Natural killer cell (primary cell): ENCODE data around the gene PRKCQ. TPM values are rescaled to one million over a fixed set of nuclear protein-coding genes. Genes with fewer than 3 reads are reported as not detected.
"Not testable (repeated sequence)": the region's sequence is repeated elsewhere in the genome, so short reads cannot be mapped to it uniquely, and the experiment has no call there.

Experiments
- ATAC-seq, 3 donors: fragments of 150-1000 bp in 2 of 3; fragments of 200-7000 bp in 1 of 3; cut with Tn5 transposase; 1 replicate in 1 of 3; 2 replicates in 2 of 3; pipeline ENCODE4 v1.10.0; 2021; ENCODE audit warnings: mild to moderate bottlenecking in 2 of 3, moderate library complexity in 2 of 3
- DNase-seq, 2 donors: peaks; one replicate each; pipeline versions ENCODE4 v3.0.0 to v3.0.0-alpha.2; 2013 to 2021; ENCODE audit warnings: mixed read lengths in 1 of 2
- H3K27ac ChIP-seq: one replicate; pipeline ENCODE4 v1.5.1; 2013; ENCODE audit warnings: mild to moderate bottlenecking, low read length
- H3K27me3 ChIP-seq: one replicate; pipeline ENCODE4 v1.6.1; 2013; ENCODE audit warnings: low read length; ENCODE audit not compliant: control insufficient read depth, insufficient read depth
- H3K36me3 ChIP-seq: one replicate; pipeline ENCODE4 v1.6.1; 2013; ENCODE audit warnings: low read length; ENCODE audit not compliant: control insufficient read depth, insufficient read depth
- H3K4me1 ChIP-seq: one replicate; pipeline ENCODE4 v1.6.1; 2013; ENCODE audit warnings: low read length; ENCODE audit not compliant: control insufficient read depth, insufficient read depth
- H3K4me3 ChIP-seq: one replicate; pipeline ENCODE4 v1.5.1; 2013; ENCODE audit warnings: low read length
- H3K9me3 ChIP-seq: one replicate; pipeline ENCODE4 v1.6.1; 2013; ENCODE audit warnings: low read length; ENCODE audit not compliant: control insufficient read depth, insufficient read depth
- H3K27ac Mint-ChIP-seq, 2 donors: one replicate each; pipeline ENCODE4 v1.8.0; 2022; ENCODE audit warnings: mild to moderate bottlenecking in 2 of 2, mixed read lengths in 2 of 2, moderate library complexity in 1 of 2
- H3K27me3 Mint-ChIP-seq, 2 donors: one replicate each; pipeline ENCODE4 v1.8.0; 2022; ENCODE audit warnings: low read depth in 2 of 2, mixed read lengths in 2 of 2
- H3K36me3 Mint-ChIP-seq: one replicate; pipeline ENCODE4 v1.8.0; 2022; ENCODE audit warnings: mixed read lengths
- H3K4me1 Mint-ChIP-seq, 2 donors: one replicate each; pipeline ENCODE4 v1.8.0; 2022; ENCODE audit warnings: mixed read lengths in 2 of 2
- H3K4me3 Mint-ChIP-seq: one replicate; pipeline ENCODE4 v1.8.0; 2022; ENCODE audit warnings: mild to moderate bottlenecking, moderate library complexity, mixed read lengths
- H3K9me3 Mint-ChIP-seq, 2 donors: one replicate each; pipeline ENCODE4 v1.8.0; 2022; ENCODE audit warnings: mixed read lengths in 2 of 2
- WGBS: methylation state at CpG from one replicate; pipeline ENCODE4 v1.1.7; 2013; ENCODE audit warnings: missing lambda C conversion rate; ENCODE audit not compliant: insufficient coverage; 5-methylcytosine and 5-hydroxymethylcytosine counted together
- intact Hi-C: fragments of 100-400 bp; cut with micrococcal nuclease; formaldehyde crosslinking; loops from one replicate; pipeline ENCODE4 v1.14.2; 2022
- total RNA-seq, 4 donors: library from RNA; stranded (reverse); fragments of 120-200 nt in 1 of 4; gene quantifications; one replicate each; pipeline versions ENCODE4 v1.2.3 to v1.2.4, GENCODE V29; 2013 to 2022
- TF ChIP-seq, protein P1 (sequence below): fragments of 200-600 bp; IDR thresholded peaks from one replicate; pipeline ENCODE4 v1.8.0; 2022; ENCODE audit warnings: antibody characterized with exemption

Gene PRKCQ
- total RNA-seq, 3 donors from 2014 or later (not counting 1 experiment from before 2014, with no cell fraction given): 46.5 to 69.5 (median 61.3) TPM

DNA sequence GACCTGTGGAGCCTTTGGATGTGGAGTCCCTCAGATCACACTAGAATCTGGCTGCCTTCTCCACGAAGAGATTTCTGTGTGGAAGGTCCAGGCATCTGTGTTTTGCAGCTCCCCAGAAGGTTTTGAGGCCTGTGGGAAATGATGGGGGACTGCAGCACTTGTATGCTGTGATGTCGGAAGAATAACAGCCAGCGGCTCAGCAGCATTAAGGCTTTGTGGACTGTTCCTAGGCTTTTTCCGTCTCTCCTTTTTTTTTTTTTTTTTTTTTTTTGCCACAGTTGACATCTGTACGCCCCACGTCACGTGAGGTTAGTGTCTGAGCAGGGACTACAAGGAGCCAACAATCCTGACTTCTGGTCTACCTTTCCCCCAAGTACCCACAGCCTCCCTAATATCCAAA is 196.0 kb downstream of the PRKCQ start:
- H3K27me3 Mint-ChIP-seq: peaks cover 2 to 15% of the 10 kb centered on the region in 2 donors
- TF ChIP-seq, protein P1, sequence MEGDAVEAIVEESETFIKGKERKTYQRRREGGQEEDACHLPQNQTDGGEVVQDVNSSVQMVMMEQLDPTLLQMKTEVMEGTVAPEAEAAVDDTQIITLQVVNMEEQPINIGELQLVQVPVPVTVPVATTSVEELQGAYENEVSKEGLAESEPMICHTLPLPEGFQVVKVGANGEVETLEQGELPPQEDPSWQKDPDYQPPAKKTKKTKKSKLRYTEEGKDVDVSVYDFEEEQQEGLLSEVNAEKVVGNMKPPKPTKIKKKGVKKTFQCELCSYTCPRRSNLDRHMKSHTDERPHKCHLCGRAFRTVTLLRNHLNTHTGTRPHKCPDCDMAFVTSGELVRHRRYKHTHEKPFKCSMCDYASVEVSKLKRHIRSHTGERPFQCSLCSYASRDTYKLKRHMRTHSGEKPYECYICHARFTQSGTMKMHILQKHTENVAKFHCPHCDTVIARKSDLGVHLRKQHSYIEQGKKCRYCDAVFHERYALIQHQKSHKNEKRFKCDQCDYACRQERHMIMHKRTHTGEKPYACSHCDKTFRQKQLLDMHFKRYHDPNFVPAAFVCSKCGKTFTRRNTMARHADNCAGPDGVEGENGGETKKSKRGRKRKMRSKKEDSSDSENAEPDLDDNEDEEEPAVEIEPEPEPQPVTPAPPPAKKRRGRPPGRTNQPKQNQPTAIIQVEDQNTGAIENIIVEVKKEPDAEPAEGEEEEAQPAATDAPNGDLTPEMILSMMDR: no peak
- peaks cover 12% of the 10 kb centered on the region for H3K9me3 ChIP-seq
- H3K4me1 Mint-ChIP-seq: peaks cover 0 to 14% of the 10 kb centered on the region in 2 donors
- no peak overlapping the region for H3K4me3 Mint-ChIP-seq
- ATAC-seq (no peak), DNase-seq (no peak)
- H3K36me3 Mint-ChIP-seq: peaks cover 18% of the 10 kb centered on the region
- peaks cover 3 to 6% of the 10 kb centered on the region in 2 donors for H3K9me3 Mint-ChIP-seq
- 89% methylated on average over 7 of the region's 7 CpGs for WGBS
- H3K4me1 ChIP-seq: peaks cover 3% of the 10 kb centered on the region
- no peaks in the 10 kb centered on the region for H3K36me3 ChIP-seq
- no peak overlapping the region for H3K27ac ChIP-seq
- intact Hi-C loops: no loop called here
- H3K4me3 ChIP-seq: no peak overlapping the region
- no peak overlapping the region for H3K27ac Mint-ChIP-seq
- H3K27me3 ChIP-seq: no peaks in the 10 kb centered on the region

DNA sequence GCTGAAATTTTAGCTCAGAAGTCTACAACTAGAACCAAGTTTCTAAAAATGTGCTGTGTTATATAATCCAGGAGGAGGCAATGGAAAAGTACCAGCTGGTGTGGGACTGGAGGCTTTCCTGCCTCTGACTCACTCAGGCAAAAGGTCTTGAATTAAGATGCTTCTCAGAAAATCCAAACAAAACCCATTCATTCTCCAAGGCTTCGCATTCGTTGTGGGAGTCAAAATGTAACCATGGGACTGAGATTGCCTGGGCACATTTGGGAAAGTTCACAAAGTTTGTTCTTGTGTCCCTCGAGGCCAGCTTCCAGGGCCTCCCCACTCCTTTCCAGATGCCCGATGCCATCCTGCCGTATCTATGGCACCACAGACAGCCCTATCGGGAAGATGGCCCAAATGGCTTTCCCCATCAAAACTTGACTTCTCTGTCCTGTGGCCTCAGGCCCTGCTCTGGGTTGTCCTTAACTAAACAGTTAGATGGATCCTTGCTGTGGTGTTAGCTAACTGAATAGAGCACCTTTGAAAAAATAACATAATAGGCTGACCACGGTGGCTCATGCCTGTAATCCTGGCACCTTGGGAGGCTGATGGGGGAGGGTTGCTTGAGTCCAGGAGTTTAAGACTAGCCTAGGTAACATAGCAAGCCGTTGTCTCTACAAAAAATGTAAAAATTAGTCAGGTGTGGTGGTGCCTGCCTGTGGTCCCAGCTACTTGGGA is 196.8 kb downstream of the PRKCQ start:
- Histone ChIP-seq H3K27me3 (no peaks in the 10 kb centered on the region), H3K27ac (no peak overlapping the region), H3K36me3 (no peaks in the 10 kb centered on the region), H3K9me3 (peaks cover 8% of the 10 kb centered on the region), H3K4me3 (no peak overlapping the region), H3K4me1 (peaks cover 3% of the 10 kb centered on the region)
- Mint-ChIP-seq H3K4me3 (no peak overlapping the region), H3K9me3 (peaks cover 3 to 6% of the 10 kb centered on the region in 2 donors), H3K4me1 (peaks cover 0 to 14% of the 10 kb centered on the region in 2 donors), H3K27ac (no peak overlapping the region), H3K27me3 (peaks cover 2 to 15% of the 10 kb centered on the region in 2 donors), H3K36me3 (peaks cover 21% of the 10 kb centered on the region)
- DNase-seq (no peak), ATAC-seq (no peak)
- WGBS: 97% methylated on average over 8 of the region's 8 CpGs
- intact Hi-C loops: no loop called here
- TF ChIP-seq, protein P1: no peak

DNA sequence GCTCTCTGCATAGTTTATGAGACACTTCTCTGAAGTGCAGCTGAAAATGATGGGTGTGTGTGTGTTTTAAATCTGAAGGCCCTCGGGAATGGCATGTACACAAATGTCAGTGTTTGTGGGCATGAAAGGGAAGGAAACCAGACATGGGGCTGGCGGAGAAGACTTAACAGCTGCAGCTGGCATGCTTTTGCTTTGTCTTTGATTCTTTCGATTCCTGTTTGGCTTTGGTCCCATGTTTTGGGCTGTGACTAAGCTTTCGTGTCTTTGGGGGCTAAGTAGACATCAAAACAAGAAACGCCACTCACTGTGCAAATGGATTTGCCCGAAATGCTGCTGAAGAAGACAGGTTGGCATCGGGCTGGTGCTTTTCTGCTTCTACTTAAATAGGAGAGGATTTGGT is 198.0 kb downstream of the PRKCQ start:
- Histone ChIP-seq H3K27me3 (no peaks in the 10 kb centered on the region), H3K9me3 (peaks cover 8% of the 10 kb centered on the region), H3K4me1 (peaks cover 3% of the 10 kb centered on the region), H3K27ac (no peak overlapping the region), H3K4me3 (no peak overlapping the region), H3K36me3 (no peaks in the 10 kb centered on the region)
- ATAC-seq: no peak
- TF ChIP-seq, protein P1: no peak
- H3K36me3 Mint-ChIP-seq: peaks cover 21% of the 10 kb centered on the region
- WGBS: 3% methylated on average over 7 of the region's 7 CpGs
- no peak overlapping the region for H3K4me3 Mint-ChIP-seq
- DNase-seq: peak in 1 of 2 donors; percentile 62
- H3K4me1 Mint-ChIP-seq: peaks cover 0 to 14% of the 10 kb centered on the region in 2 donors
- H3K27ac Mint-ChIP-seq: no peak overlapping the region
- H3K9me3 Mint-ChIP-seq: peaks cover 3 to 6% of the 10 kb centered on the region in 2 donors
- intact Hi-C loops: no loop called here
- peaks cover 2 to 15% of the 10 kb centered on the region in 2 donors for H3K27me3 Mint-ChIP-seq

DNA sequence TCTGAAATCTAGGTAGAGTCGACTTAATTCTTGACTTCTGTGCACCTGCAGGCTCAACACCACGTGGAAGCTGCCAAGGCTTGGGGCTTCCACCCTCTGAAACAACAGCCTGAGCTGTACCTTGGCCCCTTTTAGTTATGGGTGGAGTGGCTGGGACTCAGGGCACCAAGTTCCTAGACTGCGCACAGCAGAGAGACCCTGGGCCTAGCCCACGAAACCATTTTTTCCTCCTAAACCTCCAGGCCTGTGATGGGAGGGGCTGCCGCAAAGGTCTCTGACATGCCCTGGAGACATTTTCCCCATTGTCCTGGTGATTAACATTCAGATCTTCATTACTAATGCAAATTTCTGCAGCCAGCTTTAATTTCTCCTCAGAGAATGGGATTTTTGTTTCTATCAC is 199.6 kb downstream of the PRKCQ start:
- H3K27ac ChIP-seq, H3K9me3 ChIP-seq, ATAC-seq, H3K27me3 ChIP-seq, H3K9me3 Mint-ChIP-seq, H3K4me3 ChIP-seq, H3K4me1 ChIP-seq, H3K36me3 ChIP-seq, DNase-seq, H3K27ac Mint-ChIP-seq, H3K4me3 Mint-ChIP-seq, intact Hi-C loops: not testable (repeated sequence)
- peaks cover 2 to 15% of the 10 kb centered on the region in 2 donors for H3K27me3 Mint-ChIP-seq
- peaks cover 0 to 14% of the 10 kb centered on the region in 2 donors for H3K4me1 Mint-ChIP-seq
- 90% methylated on average over 5 of the region's 5 CpGs for WGBS
- H3K36me3 Mint-ChIP-seq: peaks cover 21% of the 10 kb centered on the region
